ENCODE measurements around the gene CENPS. TPM values are rescaled to one million over a fixed set of nuclear protein-coding genes. Genes with fewer than 3 reads are reported as not detected.

CENPS gene
- total RNA-seq, 1 experiment from 2014 or later = 17.8 TPM

GRCh38 chr1:10484521-10484920, 54.3 kb downstream of the CENPS start:
- Mint-ChIP-seq H3K4me1 (peaks cover 3 to 5% of the 10 kb centered on the region in 2 experiments; a peak in 3 of 4 replicates), H3K27me3 (ENCODE audit: low read depth) (no peaks in the 10 kb centered on the region)

More at GRCh38 chr1:10484521-10484920, 54.3 kb downstream of the CENPS start:
- H3K27ac ChIP-seq (ENCODE audit: insufficient read length, low read depth, low read length) = no peak overlapping the region
- H2AFZ ChIP-seq (ENCODE audit: low read length) = no peak overlapping the region
- no peak overlapping the region for H4K8ac ChIP-seq (replicated peaks; ENCODE audit: insufficient read length, low read depth, low read length)
- H3K27ac Mint-ChIP-seq = peak overlapping the region in 1 of 3 experiments; percentile 68; a peak in 1 of 7 replicates
- peaks cover 4 to 12% (median 9%) of the 10 kb centered on the region in 3 experiments; a peak in 6 of 7 replicates for H3K36me3 Mint-ChIP-seq (ENCODE audit: insufficient read depth in 1 of 3, low read depth in 3 of 3)
- H3K9ac ChIP-seq (ENCODE audit: extremely low read depth, insufficient read length, low read length) = no peak overlapping the region
- H4K91ac ChIP-seq (ENCODE audit: insufficient read length, low read depth, low read length) = no peak overlapping the region
- no peak overlapping the region for H4K5ac ChIP-seq (ENCODE audit: insufficient read length, low read depth, low read length)
- no peak overlapping the region for H2BK15ac ChIP-seq (ENCODE audit: low read depth, low read length)
- WGBS (ENCODE audit: extremely low coverage, insufficient read length, low lambda C conversion rate) = no CpG with 5 or more reads among the region's 6 CpGs
- H3K79me1 ChIP-seq (ENCODE audit: insufficient read depth, low read depth, low read length, poor library complexity, severe bottlenecking) = peaks cover 15% of the 10 kb centered on the region
- no peak overlapping the region for H3K14ac ChIP-seq (ENCODE audit: insufficient read depth, low read length)
- no peak for DNase-seq
- H2BK12ac ChIP-seq (ENCODE audit: insufficient read length, low read depth, low read length) = no peak overlapping the region
- no peaks in the 10 kb centered on the region; a peak in 1 of 5 replicates for H3K9me3 Mint-ChIP-seq
- H2BK120ac ChIP-seq (ENCODE audit: low read depth, low read length, poor library complexity, severe bottlenecking) = no peak overlapping the region
- H3K56ac ChIP-seq (ENCODE audit: insufficient read length, low read depth, low read length) = no peak overlapping the region
- no peak overlapping the region for H3T11ph ChIP-seq (ENCODE audit: low read length)
- H2BK20ac ChIP-seq (ENCODE audit: low read depth, low read length, poor library complexity, severe bottlenecking) = no peak overlapping the region
- H2AK5ac ChIP-seq (ENCODE audit: insufficient read length, low read length) = no peak overlapping the region
- no peak overlapping the region for H3K4me3 Mint-ChIP-seq
- no peaks in the 10 kb centered on the region for H3K9me3 ChIP-seq (ENCODE audit: control insufficient read depth, low read depth, low read length)
- TF ChIP-seq CTCF (conservative IDR thresholded peaks at IDR 0.05) = no peak
- no peak overlapping the region for H3K4ac ChIP-seq (ENCODE audit: low read depth, low read length)
- H3K79me2 ChIP-seq (ENCODE audit: insufficient read depth, low read length) = peaks cover 7% of the 10 kb centered on the region; the same call in 1 of the 2 replicates
- no peaks in the 10 kb centered on the region for H3K23me2 ChIP-seq (ENCODE audit: insufficient read length, low read depth, low read length, poor library complexity, severe bottlenecking)
- H3K23ac ChIP-seq (ENCODE audit: insufficient read length, low read depth, low read length) = no peak overlapping the region
- no peak overlapping the region for H3K4me2 ChIP-seq (ENCODE audit: insufficient read depth, insufficient read length, low read length)
- no peaks in the 10 kb centered on the region for H3K27me3 ChIP-seq (ENCODE audit: insufficient read depth, low read length)
- H2BK5ac ChIP-seq (ENCODE audit: insufficient read length, low read length) = no peak overlapping the region
- H3K4me1 ChIP-seq (ENCODE audit: insufficient read depth, low read length) = no peaks in the 10 kb centered on the region
- no peak overlapping the region for H3K18ac ChIP-seq (ENCODE audit: insufficient read length, low read depth, low read length)
- no peaks in the 10 kb centered on the region for H4K20me1 ChIP-seq (ENCODE audit: control insufficient read depth, insufficient read depth, insufficient read length)
